Measurements from ENCODE around the gene LRRC8C. TPM values are rescaled to one million over a fixed set of nuclear protein-coding genes. Genes with fewer than 3 reads are reported as not detected.
A peak's percentile ranks its signal among the peaks of the same experiment; 100 is the strongest.

LRRC8C gene
- total and polyA plus RNA-seq, 10 donors = 3.7 to 33.0 (median 21.6) TPM

DNA sequence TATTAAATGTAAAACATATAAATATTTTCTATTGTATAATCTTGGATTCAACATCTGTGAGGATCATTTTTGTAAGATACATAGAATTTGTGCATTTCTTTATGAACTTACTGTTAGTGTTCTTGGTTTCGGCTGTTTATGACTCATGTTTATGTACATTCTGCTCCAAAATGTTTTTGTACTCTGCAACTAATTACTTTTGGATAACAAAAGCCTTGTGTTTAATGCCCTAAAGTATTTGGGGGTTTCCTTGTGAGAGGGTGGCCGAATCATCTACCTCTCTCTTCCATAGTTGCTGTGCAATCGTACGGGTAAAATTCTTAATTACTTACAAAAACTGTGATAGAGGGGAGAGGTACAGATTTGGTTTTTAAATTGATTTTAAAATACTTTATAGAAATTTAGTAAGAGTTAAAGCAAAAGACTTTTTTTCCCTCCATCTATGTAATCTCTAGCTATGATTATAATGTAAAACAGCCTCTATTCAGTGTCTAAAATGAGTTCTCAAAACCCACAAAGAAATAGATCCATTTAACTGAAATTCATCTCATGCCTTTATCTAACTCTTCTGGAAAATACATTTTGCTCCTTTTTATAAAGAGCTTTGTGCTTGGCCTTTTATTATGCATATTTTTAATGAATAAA, 38.7 kb upstream of the LRRC8C start:
- H3K36me3 ChIP-seq = peaks cover 0 to 9% (median 0%) of the 10 kb centered on the region in 6 donors
- peaks cover 0 to 24% (median 0%) of the 10 kb centered on the region in 6 donors for H3K4me1 ChIP-seq
- no peaks in the 10 kb centered on the region for H3K9me3 ChIP-seq
- TF ChIP-seq POLR2A (IDR thresholded peaks at IDR 0.05) (no peak), POLR2AphosphoS5 (IDR thresholded peaks at IDR 0.05) (no peak), CTCF (IDR thresholded peaks at IDR 0.05 in 8 of 11, conservative IDR thresholded peaks at IDR 0.05 in 3 of 11) (no peak)
- no peak overlapping the region for H3K27ac ChIP-seq
- no peak overlapping the region for H3K4me3 ChIP-seq
- 94 to 96% (median 96%) methylated on average over 4 of the region's 4 CpGs for WGBS, 5 donors
- no peaks in the 10 kb centered on the region for H3K27me3 ChIP-seq (replicated peaks in 1 of 7)
- intact Hi-C loops (cut with DNase I; ENCODE audit: low total_unique reads) = loop anchor here (10.0 kb wide), 1 partner anchor 69 kb away; the partner anchor contains the start of gene LRRC8B
- no peak for DNase-seq

DNA sequence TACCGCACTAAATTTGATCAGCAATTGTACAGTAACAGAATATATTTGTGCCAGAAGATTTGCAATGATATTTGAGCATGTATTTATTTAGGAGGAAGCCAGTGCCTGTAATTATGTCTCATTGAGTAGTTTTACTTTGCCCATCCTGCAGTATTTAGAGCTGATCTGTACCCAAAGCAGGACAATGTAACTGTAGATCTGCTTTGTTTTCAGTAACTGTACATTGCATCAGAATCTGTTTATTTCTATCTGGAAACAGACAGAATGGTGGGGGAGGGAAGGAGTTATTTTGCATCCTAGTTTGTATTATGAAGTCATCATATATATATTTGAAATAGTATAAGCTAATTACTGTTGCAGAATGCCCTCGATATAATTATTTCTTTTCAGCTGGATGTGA, 36.2 kb upstream of the LRRC8C start:
- Histone ChIP-seq H3K4me3 (no peak overlapping the region), H3K27ac (no peak overlapping the region), H3K36me3 (peaks cover 0 to 9% (median 0%) of the 10 kb centered on the region in 6 donors), H3K9me3 (no peaks in the 10 kb centered on the region), H3K4me1 (peaks cover 0 to 27% (median 0%) of the 10 kb centered on the region in 6 donors), H3K27me3 (replicated peaks in 1 of 7) (no peaks in the 10 kb centered on the region)
- TF ChIP-seq POLR2A (IDR thresholded peaks at IDR 0.05) = no peak
- TF ChIP-seq CTCF (IDR thresholded peaks at IDR 0.05 in 8 of 11, conservative IDR thresholded peaks at IDR 0.05 in 3 of 11) = no peak
- no peak for TF ChIP-seq POLR2AphosphoS5 (IDR thresholded peaks at IDR 0.05)
- no peak for DNase-seq
- intact Hi-C loops (cut with DNase I; ENCODE audit: low total_unique reads) = loop anchor here (10.0 kb wide), 1 partner anchor 72 kb away; the partner anchor contains the start of gene LRRC8B
- WGBS, 5 donors = 96 to 100% (median 98%) methylated on average over 2 of the region's 2 CpGs

- WGBS, 5 donors = 76 to 80% (median 77%) methylated on average over 5 of the region's 5 CpGs
- H3K9me3 ChIP-seq = no peaks in the 10 kb centered on the region
- H3K27ac ChIP-seq = no peak overlapping the region
- H3K4me1 ChIP-seq = peaks cover 0 to 21% (median 0%) of the 10 kb centered on the region in 6 donors
- TF ChIP-seq CTCF (IDR thresholded peaks at IDR 0.05 in 8 of 11, conservative IDR thresholded peaks at IDR 0.05 in 3 of 11) (peak; percentile 36 to 79 (median 71)), POLR2AphosphoS5 (IDR thresholded peaks at IDR 0.05) (no peak), POLR2A (IDR thresholded peaks at IDR 0.05) (no peak)
- intact Hi-C loops (cut with DNase I; ENCODE audit: low total_unique reads) = loop anchor here (10.0 kb wide), 1 partner anchor 74 kb away; the partner anchor contains the start of gene LRRC8B
- H3K36me3 ChIP-seq = no peaks in the 10 kb centered on the region
- H3K27me3 ChIP-seq (replicated peaks in 1 of 7) = no peaks in the 10 kb centered on the region
- no peak overlapping the region for H3K4me3 ChIP-seq
- DNase-seq = no peak
These were observed 34.2 kb upstream of the LRRC8C start for GRCh38 chr1:89598450-89599331.

- Histone ChIP-seq H3K4me3 (no peak overlapping the region), H3K27me3 (replicated peaks in 1 of 7) (no peaks in the 10 kb centered on the region), H3K36me3 (no peaks in the 10 kb centered on the region), H3K27ac (no peak overlapping the region), H3K9me3 (no peaks in the 10 kb centered on the region), H3K4me1 (peaks cover 0 to 27% (median 0%) of the 10 kb centered on the region in 6 donors)
- 91 to 97% (median 94%) methylated on average over 2 of the region's 2 CpGs for WGBS, 5 donors
- no peak for DNase-seq
- TF ChIP-seq POLR2AphosphoS5 (IDR thresholded peaks at IDR 0.05) = no peak
- TF ChIP-seq CTCF (IDR thresholded peaks at IDR 0.05 in 8 of 11, conservative IDR thresholded peaks at IDR 0.05 in 3 of 11) = peak in 4 of 11 experiments; percentile 21 to 50 (median 34)
- intact Hi-C loops (cut with DNase I; ENCODE audit: low total_unique reads) = loop anchor here (10.0 kb wide), 1 partner anchor 74 kb away; the partner anchor contains the start of gene LRRC8B
These were observed 33.6 kb upstream of the LRRC8C start for GRCh38 chr1:89599332-89599630.

Data from spleen (tissue), 11 donors.